Measurements from ENCODE around the gene ANXA2.
A peak's percentile ranks its signal among the peaks of the same experiment; 100 is the strongest.

Gene ANXA2

GRCh38 chr15:60343221-60343970 is 54.4 kb downstream of the ANXA2 start:
- H3K4me3 ChIP-seq (ENCODE audit: low read depth, low read length) = no peak overlapping the region
- no peaks in the 10 kb centered on the region for H3K79me2 ChIP-seq
- no peaks in the 10 kb centered on the region for H3K9me3 ChIP-seq (ENCODE audit: control insufficient read depth, low read length)
- H3K9ac ChIP-seq = no peak overlapping the region
- no peak for TF ChIP-seq CTCF (IDR thresholded peaks at IDR 0.05)
- H3K4me1 ChIP-seq = peaks cover 14% of the 10 kb centered on the region
- H3K27me3 ChIP-seq (ENCODE audit: control insufficient read depth, insufficient read depth, low read length) = no peaks in the 10 kb centered on the region
- no peaks in the 10 kb centered on the region for H3K36me3 ChIP-seq (ENCODE audit: control insufficient read depth, insufficient read depth, low read length)
- H3K27ac ChIP-seq = peak overlapping the region; percentile 80
- no peak overlapping the region for H3K4me2 ChIP-seq (ENCODE audit: low read length)
- H2AFZ ChIP-seq = peak overlapping the region; percentile 22

GRCh38 chr15:60340207-60340921 is 57.4 kb downstream of the ANXA2 start:
- Histone ChIP-seq H3K27ac (no peak overlapping the region), H3K4me2 (ENCODE audit: low read length) (no peak overlapping the region), H3K9me3 (ENCODE audit: control insufficient read depth, low read length) (no peaks in the 10 kb centered on the region), H3K4me3 (ENCODE audit: low read depth, low read length) (no peak overlapping the region), H3K79me2 (no peaks in the 10 kb centered on the region), H3K4me1 (peaks cover 14% of the 10 kb centered on the region), H2AFZ (no peak overlapping the region), H3K9ac (no peak overlapping the region), H3K27me3 (ENCODE audit: control insufficient read depth, insufficient read depth, low read length) (no peaks in the 10 kb centered on the region), H3K36me3 (ENCODE audit: control insufficient read depth, insufficient read depth, low read length) (no peaks in the 10 kb centered on the region)
- no peak for TF ChIP-seq CTCF (IDR thresholded peaks at IDR 0.05)

- Histone ChIP-seq H3K9me3 (ENCODE audit: control insufficient read depth, low read length) (no peaks in the 10 kb centered on the region), H2AFZ (no peak overlapping the region), H3K4me3 (ENCODE audit: low read depth, low read length) (no peak overlapping the region), H3K36me3 (ENCODE audit: control insufficient read depth, insufficient read depth, low read length) (no peaks in the 10 kb centered on the region), H3K4me2 (ENCODE audit: low read length) (no peak overlapping the region), H3K79me2 (no peaks in the 10 kb centered on the region), H3K27ac (no peak overlapping the region), H3K9ac (no peak overlapping the region), H3K27me3 (ENCODE audit: control insufficient read depth, insufficient read depth, low read length) (no peaks in the 10 kb centered on the region), H3K4me1 (peaks cover 12% of the 10 kb centered on the region)
- TF ChIP-seq CTCF (IDR thresholded peaks at IDR 0.05) = no peak
Measured at GRCh38 chr15:60339236-60339635, 58.5 kb downstream of the ANXA2 start.

GRCh38 chr15:60338810-60339209 is 59.0 kb downstream of the ANXA2 start:
- Histone ChIP-seq H3K4me1 (peaks cover 11% of the 10 kb centered on the region), H3K4me2 (ENCODE audit: low read length) (no peak overlapping the region), H3K27me3 (ENCODE audit: control insufficient read depth, insufficient read depth, low read length) (no peaks in the 10 kb centered on the region), H2AFZ (no peak overlapping the region), H3K4me3 (ENCODE audit: low read depth, low read length) (no peak overlapping the region), H3K36me3 (ENCODE audit: control insufficient read depth, insufficient read depth, low read length) (no peaks in the 10 kb centered on the region), H3K9me3 (ENCODE audit: control insufficient read depth, low read length) (no peaks in the 10 kb centered on the region), H3K27ac (no peak overlapping the region), H3K79me2 (no peaks in the 10 kb centered on the region), H3K9ac (no peak overlapping the region)
- TF ChIP-seq CTCF (IDR thresholded peaks at IDR 0.05) = no peak

All from parathyroid adenoma (tissue), 2 donors.